ENCODE measurements around the gene F2. TPM values are rescaled to one million over a fixed set of nuclear protein-coding genes. Genes with fewer than 3 reads are reported as not detected.

Gene F2
- total RNA-seq, 2 experiments from 2014 or later = not detected

- peaks cover 66% of the 10 kb centered on the region for H3K36me3 Mint-ChIP-seq (ENCODE audit: low read depth)
- no peaks in the 10 kb centered on the region for H3K9me3 Mint-ChIP-seq
- peaks cover 49% of the 10 kb centered on the region for H3K36me3 ChIP-seq (ENCODE audit: insufficient read depth, low read length)
- no peaks in the 10 kb centered on the region for H3K27me3 Mint-ChIP-seq
- H3K27ac Mint-ChIP-seq = peak overlapping the region; percentile 80
- H3K4me1 Mint-ChIP-seq (ENCODE audit: low read depth) = peaks cover 72% of the 10 kb centered on the region
- TF ChIP-seq, protein P1, sequence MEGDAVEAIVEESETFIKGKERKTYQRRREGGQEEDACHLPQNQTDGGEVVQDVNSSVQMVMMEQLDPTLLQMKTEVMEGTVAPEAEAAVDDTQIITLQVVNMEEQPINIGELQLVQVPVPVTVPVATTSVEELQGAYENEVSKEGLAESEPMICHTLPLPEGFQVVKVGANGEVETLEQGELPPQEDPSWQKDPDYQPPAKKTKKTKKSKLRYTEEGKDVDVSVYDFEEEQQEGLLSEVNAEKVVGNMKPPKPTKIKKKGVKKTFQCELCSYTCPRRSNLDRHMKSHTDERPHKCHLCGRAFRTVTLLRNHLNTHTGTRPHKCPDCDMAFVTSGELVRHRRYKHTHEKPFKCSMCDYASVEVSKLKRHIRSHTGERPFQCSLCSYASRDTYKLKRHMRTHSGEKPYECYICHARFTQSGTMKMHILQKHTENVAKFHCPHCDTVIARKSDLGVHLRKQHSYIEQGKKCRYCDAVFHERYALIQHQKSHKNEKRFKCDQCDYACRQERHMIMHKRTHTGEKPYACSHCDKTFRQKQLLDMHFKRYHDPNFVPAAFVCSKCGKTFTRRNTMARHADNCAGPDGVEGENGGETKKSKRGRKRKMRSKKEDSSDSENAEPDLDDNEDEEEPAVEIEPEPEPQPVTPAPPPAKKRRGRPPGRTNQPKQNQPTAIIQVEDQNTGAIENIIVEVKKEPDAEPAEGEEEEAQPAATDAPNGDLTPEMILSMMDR (IDR thresholded peaks at IDR 0.05) = no peak
- peak overlapping the region; percentile 70 for H3K4me3 Mint-ChIP-seq
- DNase-seq = peak in 10 of 14 experiments; percentile 9 to 62 (median 30)
- H3K27me3 ChIP-seq (ENCODE audit: control insufficient read depth in 1 of 2, insufficient read depth in 2 of 2, low read length in 2 of 2) = no peaks in the 10 kb centered on the region
- intact Hi-C loops (cut with DNase I, micrococcal nuclease) = no loop called here
- ChIA-PET CTCF (no interaction called here), POLR2A (interaction anchor here (0.5 to 8.0 kb wide), 5 partner anchors 9 to 98 kb away, joined by 3 to 146 read pairs (median 8); partner anchors contain the start of genes AMBRA1, ARHGAP1, ATG13 and HARBI1)
- no peak overlapping the region for H3K4me3 ChIP-seq (ENCODE audit: low read length)
- H3K27ac ChIP-seq (ENCODE audit: low read depth in 1 of 2, low read length in 2 of 2) = peak overlapping the region; percentile 58 to 59
- H3K4me1 ChIP-seq (ENCODE audit: insufficient read depth, low read length) = peaks cover 81% of the 10 kb centered on the region
- ATAC-seq (ENCODE audit: poor library complexity) = peak; percentile 30
- no peaks in the 10 kb centered on the region for H3K9me3 ChIP-seq (ENCODE audit: control insufficient read depth in 1 of 2, insufficient read depth in 1 of 2, low read length in 2 of 2)
These were observed 44.3 kb upstream of the F2 start for GRCh38 chr11:46674463-46675287.

- H3K27ac ChIP-seq (ENCODE audit: low read depth in 1 of 2, low read length in 2 of 2) = peak overlapping the region; percentile 32 to 59
- no peak for ATAC-seq (ENCODE audit: poor library complexity)
These were observed 43.6 kb upstream of the F2 start for GRCh38 chr11:46675288-46675851.

GRCh38 chr11:46675949-46676348 is 43.1 kb upstream of the F2 start:
- Histone ChIP-seq H3K36me3 (ENCODE audit: insufficient read depth, low read length) (peaks cover 57% of the 10 kb centered on the region), H3K9me3 (ENCODE audit: control insufficient read depth in 1 of 2, insufficient read depth in 1 of 2, low read length in 2 of 2) (no peaks in the 10 kb centered on the region), H3K27ac (ENCODE audit: low read depth in 1 of 2, low read length in 2 of 2) (peak overlapping the region in 1 of 2 donors; percentile 59), H3K27me3 (ENCODE audit: control insufficient read depth in 1 of 2, insufficient read depth in 2 of 2, low read length in 2 of 2) (no peaks in the 10 kb centered on the region), H3K4me3 (ENCODE audit: low read length) (no peak overlapping the region), H3K4me1 (ENCODE audit: insufficient read depth, low read length) (peaks cover 69% of the 10 kb centered on the region)
- POLR2A ChIA-PET = interaction anchor here (1.8 to 8.0 kb wide), 2 partner anchors 22 to 58 kb away, joined by 8 to 146 read pairs; partner anchors contain the start of genes ARHGAP1, ATG13, HARBI1 and ZNF408
- Mint-ChIP-seq H3K27ac (peak overlapping the region; percentile 80), H3K27me3 (no peaks in the 10 kb centered on the region), H3K36me3 (ENCODE audit: low read depth) (peaks cover 73% of the 10 kb centered on the region), H3K4me3 (no peak overlapping the region), H3K4me1 (ENCODE audit: low read depth) (peaks cover 60% of the 10 kb centered on the region), H3K9me3 (no peaks in the 10 kb centered on the region)
- TF ChIP-seq, protein P1 (IDR thresholded peaks at IDR 0.05) = no peak
- intact Hi-C loops (cut with DNase I, micrococcal nuclease) = no loop called here
- no peak for DNase-seq
- CTCF ChIA-PET = no interaction called here
- ATAC-seq (ENCODE audit: poor library complexity) = no peak

More at GRCh38 chr11:46675288-46675851, 43.6 kb upstream of the F2 start:
- DNase-seq = peak in 2 of 14 experiments; percentile 44 to 52
- Mint-ChIP-seq H3K9me3 (no peaks in the 10 kb centered on the region), H3K4me3 (no peak overlapping the region), H3K27ac (peak overlapping the region; percentile 80), H3K36me3 (ENCODE audit: low read depth) (peaks cover 70% of the 10 kb centered on the region), H3K27me3 (no peaks in the 10 kb centered on the region), H3K4me1 (ENCODE audit: low read depth) (peaks cover 66% of the 10 kb centered on the region)
- no peaks in the 10 kb centered on the region for H3K9me3 ChIP-seq (ENCODE audit: control insufficient read depth in 1 of 2, insufficient read depth in 1 of 2, low read length in 2 of 2)
- POLR2A ChIA-PET = interaction anchor here (0.9 to 8.0 kb wide), 4 partner anchors 8 to 81 kb away, joined by 3 to 146 read pairs (median 10); partner anchors contain the start of genes AMBRA1, ARHGAP1, ATG13 and HARBI1
- CTCF ChIA-PET = no interaction called here
- H3K36me3 ChIP-seq (ENCODE audit: insufficient read depth, low read length) = peaks cover 52% of the 10 kb centered on the region
- intact Hi-C loops (cut with DNase I, micrococcal nuclease) = no loop called here
- peaks cover 75% of the 10 kb centered on the region for H3K4me1 ChIP-seq (ENCODE audit: insufficient read depth, low read length)
- H3K27me3 ChIP-seq (ENCODE audit: control insufficient read depth in 1 of 2, insufficient read depth in 2 of 2, low read length in 2 of 2) = no peaks in the 10 kb centered on the region
- no peak overlapping the region for H3K4me3 ChIP-seq (ENCODE audit: low read length)
- TF ChIP-seq, protein P1 (IDR thresholded peaks at IDR 0.05) = no peak
